Activated CD8-positive, alpha-beta memory T cell treated with anti-CD3 and anti-CD28 coated beads for 36 hours (primary cell): ENCODE results near the gene GPRIN3. TPM values are rescaled to one million over a fixed set of nuclear protein-coding genes. Genes with fewer than 3 reads are reported as not detected.

Source experiments
- CTCF ChIA-PET: fragments of 350-600 bp; sonication (Branson Sonifier 250); formaldehyde crosslinking; loops from one replicate; lab custom pipeline; 2021; ENCODE audit warnings: antibody characterized with exemption; lab: Charles Lee
- POLR2A ChIA-PET: fragments of 350-600 bp; sonication (Branson Sonifier 250); formaldehyde crosslinking; loops from one replicate; lab custom pipeline; 2021; ENCODE audit warnings: antibody characterized with exemption; lab: Charles Lee
- total RNA-seq, 2 experiments: library from RNA; stranded (reverse); gene quantifications; one replicate each; pipeline ENCODE4 v1.2.3, GENCODE V29; 2021

The GPRIN3 gene
- total RNA-seq, result 10 to 100 TPM; 18.8 to 19.0 TPM

DNA sequence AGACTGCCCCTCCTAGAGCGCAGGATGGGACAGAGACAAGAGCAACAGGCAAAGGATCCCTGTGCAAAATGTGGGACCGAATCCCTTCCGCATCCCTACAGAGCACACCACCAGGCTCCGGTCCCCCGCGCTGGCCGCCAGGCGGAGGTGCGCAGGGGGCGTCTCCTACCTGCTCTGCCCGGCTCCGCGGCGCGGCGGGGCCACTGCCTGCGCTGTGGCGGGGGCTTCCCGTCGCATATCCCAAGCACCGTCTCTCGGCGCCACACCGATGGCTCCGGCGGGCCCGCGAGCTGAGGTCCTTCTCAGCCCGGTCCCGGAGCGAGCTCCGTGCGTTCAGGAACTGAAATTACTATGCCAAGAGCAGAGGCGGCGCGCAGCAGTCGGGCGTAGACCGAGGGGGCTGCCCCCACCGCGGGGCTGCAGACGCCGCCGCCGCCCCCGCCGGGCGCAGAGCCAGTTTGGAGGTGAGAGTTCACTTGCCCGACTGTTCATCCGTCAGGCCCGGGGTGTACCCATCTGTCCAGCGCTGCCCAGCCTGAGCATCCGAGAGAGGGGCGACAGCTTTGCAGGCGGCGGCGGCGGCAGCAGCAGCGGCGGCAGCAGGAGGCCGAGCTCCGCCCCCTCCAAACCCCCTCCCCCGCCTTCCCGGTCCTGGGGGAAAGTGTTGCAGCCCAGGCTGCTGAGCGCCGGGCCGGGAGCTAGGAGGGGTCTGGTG, at the start of gene GPRIN3:
Gene GPRIN3, minus strand, starts transcription at position 355 of the 715 bp plus-strand sequence. CDS start 57,690 bp downstream, outside the sequence.
- CTCF ChIA-PET, result interaction anchor here (0.6 to 1.8 kb wide), 9 partner anchors 9 to 481 kb away, joined by 3 to 6 read pairs (median 3); no protein-coding TSS in a partner anchor

DNA sequence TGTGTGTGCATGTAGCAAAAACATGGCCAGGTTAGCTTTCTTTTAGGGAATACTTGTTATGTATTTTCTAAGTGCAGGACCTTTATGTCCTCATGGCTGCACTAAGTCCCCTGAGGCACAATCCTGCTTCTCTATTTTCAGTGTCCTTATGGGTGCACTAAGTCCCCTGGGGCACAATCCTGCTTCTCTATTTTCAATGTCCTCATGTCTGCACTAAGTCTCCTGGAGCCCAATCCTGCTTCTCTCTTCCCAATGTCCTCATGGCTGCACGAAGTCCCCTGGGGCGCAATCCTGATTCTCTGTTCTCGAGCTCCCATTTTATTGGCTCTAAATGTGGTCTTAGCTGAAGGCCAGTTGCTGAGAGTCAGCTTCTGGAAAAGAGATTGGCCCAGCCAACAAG, 49.7 kb upstream of the GPRIN3 start:
- ChIA-PET POLR2A (no interaction called here), CTCF (no interaction called here)

More for the DNA sequence above, at the start of gene GPRIN3:
- POLR2A ChIA-PET, result interaction anchor here (0.5 to 1.4 kb wide), 5 partner anchors 9 to 714 kb away, joined by 3 to 10 read pairs (median 4); no protein-coding TSS in a partner anchor

DNA sequence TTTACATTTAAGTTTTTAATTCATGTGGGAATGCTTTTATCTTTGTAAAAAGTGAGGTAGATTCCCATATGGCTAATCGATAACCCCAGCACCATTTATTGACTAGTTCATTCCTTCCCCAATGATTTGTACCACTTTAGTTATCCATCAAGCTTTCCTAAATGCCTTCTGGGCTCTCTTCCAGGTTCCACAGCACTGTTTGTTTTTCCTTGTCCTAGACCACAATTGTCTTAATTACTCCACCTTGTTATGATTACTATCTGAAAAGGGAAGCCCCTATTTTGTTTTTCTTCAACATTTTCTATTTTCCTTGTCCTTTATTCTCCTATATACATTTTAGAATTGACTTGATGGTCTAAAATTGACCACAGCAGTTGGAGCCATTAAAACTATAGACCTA, 48.5 kb upstream of the GPRIN3 start:
- CTCF ChIA-PET, result no interaction called here
- POLR2A ChIA-PET, result no interaction called here

DNA sequence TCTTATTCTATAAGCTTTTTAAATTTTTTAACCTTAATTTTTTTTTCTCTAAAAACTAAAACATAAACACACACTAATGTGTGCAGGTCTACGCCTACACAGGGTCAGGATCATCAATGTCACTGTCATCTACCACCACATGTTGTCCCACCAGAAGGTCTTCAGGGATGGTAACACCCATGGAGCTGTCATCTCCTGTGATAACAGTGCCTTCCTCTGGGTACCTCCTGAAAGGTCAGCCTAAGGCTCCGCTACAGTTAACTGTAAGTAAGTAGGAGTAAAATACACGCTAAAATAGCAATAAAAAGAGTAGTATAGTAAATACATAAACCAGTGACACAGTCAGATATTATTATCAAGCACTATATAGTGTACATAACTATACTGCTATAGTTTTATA, 45.9 kb upstream of the GPRIN3 start:
- ChIA-PET POLR2A (no interaction called here), CTCF (no interaction called here)

DNA sequence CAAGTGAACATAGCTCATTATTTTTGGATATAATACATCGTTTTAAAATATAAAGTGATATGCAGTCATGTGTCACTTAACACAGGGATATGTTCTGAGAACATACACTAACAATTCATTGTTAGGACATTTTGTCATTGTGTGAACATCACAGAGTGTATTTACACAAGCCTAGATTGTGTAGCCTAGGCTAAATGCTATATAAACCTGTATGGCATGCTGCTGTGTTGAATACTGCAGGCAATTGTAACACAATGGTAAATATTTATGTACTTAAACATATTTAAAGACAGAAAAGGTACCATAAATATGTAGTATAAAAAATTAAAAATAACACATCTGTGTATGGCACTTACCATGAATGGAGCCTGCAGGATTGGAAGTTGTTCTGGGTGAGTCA, 44.9 kb upstream of the GPRIN3 start:
- POLR2A ChIA-PET, result no interaction called here
- CTCF ChIA-PET, result no interaction called here

DNA sequence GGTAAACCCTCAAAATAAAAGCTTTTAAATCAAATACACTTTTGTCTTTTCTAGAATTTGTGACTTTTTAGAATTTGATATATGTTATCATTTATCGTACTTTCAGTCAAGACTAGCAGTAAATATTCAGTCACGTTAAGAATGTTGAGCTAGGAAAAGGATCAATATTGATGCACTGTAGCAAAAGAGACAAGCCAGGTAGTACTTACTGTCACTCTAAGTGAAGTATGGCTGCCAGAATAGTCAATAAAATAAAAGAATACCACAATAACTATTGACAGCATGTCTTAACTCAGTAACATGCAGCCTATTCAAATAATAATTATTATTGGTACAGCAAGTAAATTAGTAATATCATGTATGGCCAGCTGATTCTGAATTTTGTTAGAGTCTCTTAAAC, 43.6 kb upstream of the GPRIN3 start:
- ChIA-PET POLR2A (no interaction called here), CTCF (no interaction called here)

DNA sequence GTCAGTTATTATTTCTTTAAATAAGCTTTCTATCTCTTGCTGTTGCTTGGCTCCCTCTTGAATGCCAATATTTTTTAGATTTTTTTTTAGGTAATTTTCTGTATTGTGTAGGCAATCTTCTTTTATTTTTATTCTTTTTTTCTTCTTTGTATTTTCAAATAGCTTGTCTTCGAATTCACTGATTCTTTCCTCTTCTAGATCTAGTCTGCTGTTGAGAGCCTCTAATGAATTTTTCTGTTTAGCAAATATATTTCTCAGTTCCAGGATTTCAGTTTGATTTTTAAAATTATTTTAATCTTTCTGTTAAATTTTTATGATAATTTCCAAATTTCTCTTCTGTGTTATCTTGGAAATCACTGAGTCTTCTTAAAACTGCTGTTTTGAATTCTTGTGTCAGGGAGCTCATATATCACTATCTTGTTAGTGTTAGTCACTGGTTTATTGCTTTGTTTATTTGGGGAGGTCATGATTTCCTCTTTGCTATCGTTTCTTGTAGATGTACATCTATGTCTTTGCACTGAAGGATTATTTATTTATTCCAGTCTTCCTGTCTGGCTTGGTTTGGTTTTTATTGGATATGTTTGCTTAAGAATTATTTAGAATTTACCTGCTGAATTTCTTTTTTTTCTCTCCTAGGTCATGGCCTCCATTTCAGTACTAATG, 39.9 kb upstream of the GPRIN3 start:
- POLR2A ChIA-PET, result no interaction called here
- CTCF ChIA-PET, result no interaction called here

DNA sequence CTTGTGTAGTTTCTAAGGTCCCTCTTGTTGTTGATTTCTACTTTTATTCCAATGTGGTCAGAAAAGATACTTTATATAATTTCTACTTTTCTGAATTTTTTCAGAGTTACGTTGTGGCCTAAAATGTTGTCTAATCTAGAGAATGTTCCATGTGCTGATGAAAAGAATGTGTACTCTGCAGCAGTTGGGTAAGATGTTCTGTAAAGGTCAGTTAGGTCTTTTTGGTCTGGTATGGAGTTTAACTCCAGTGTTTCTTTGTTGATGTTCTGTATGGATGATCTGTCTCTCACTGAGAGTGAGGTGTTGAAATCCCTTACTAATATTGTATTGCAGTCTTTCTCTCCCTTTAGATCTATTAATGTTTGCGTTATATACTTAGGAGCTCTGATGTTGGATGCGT, 37.0 kb upstream of the GPRIN3 start:
- POLR2A ChIA-PET, result no interaction called here

DNA sequence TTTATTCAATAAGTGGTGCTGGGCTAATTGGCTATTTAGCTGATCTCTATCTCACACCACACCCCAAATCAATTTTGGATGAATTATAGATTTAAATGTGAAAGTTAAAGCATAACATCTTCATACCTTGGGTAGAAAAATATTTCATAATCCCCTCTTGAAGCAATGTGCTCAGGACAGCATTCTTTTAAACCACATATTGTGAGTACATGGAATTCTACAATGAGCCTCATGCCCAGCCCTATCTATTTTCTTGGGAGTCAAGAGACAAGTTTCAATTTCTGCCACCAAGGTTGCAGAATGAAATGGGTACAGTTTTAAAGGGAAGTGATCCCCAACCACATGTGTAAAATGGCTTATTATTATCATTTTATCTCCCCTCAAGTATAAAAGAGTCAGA, 30.6 kb upstream of the GPRIN3 start:
- ChIA-PET CTCF (no interaction called here), POLR2A (no interaction called here)

More for the DNA sequence above, 37.0 kb upstream of the GPRIN3 start:
- CTCF ChIA-PET, result no interaction called here

DNA sequence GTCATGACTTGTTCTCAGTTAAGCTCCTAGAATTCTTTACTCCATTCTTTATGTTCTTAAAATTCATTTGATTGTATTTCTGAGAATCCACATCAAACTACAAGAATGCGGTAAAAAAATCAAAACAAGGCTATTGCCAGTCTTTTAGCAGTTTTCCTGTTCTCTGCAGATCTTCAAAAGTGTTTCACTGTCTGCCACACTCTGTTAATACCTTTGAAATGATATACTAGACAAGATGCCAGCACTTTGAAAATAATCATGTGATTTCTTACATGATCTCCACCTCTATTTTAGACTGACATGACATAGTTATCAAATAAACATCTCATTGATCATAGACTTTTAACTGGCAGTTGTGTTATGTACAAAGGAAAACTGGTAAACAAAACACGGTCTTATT, 30.1 kb upstream of the GPRIN3 start:
- POLR2A ChIA-PET, result no interaction called here
- CTCF ChIA-PET, result no interaction called here

DNA sequence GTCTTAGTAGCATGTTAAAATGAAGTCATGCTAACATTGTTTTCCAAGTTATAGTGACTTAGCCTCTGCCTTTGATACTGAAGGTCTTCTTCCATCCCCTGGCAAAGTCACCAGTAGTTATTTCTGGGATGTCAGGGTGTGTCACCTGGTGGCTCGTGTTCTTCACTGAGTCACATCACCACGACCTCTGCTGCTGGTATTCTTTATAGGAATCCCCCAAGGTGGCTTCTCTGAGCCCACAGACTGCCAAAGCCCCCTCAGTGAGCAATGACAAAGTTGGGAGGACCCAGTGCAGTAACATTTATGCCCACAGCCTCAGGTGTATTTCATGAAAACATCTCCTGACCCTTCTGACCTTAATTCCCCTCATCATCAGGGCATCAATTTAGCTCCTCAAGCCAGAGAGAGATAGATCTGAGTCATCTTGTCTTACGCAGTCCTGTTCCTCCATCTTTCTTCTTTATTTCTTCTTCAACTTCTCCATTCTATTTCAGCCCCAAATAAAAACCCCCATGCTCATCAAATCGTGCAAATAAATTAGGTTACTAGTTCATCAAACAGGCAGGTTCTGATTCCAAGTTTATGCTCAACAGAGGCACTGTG, 29.3 kb upstream of the GPRIN3 start:
- POLR2A ChIA-PET, result no interaction called here
- CTCF ChIA-PET, result no interaction called here

DNA sequence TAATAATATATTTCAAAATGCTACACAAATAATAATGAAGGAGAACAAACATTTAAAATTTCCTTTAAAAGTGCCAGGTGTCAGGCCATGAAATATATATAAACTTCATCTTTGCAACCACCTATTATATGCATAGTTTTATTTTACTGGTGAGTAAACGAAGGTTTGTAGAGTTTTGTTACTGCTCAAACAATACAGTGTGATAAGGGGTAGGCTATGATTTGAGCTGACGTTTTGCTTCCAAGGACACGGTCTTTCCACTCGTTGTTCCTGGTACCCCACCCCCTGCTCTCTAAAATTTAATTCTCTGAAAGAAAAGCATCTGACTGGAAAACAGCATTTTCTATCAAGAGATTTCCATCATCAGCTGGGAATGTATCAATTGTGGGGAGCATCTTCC, 27.2 kb upstream of the GPRIN3 start:
- CTCF ChIA-PET, result no interaction called here
- POLR2A ChIA-PET, result no interaction called here

DNA sequence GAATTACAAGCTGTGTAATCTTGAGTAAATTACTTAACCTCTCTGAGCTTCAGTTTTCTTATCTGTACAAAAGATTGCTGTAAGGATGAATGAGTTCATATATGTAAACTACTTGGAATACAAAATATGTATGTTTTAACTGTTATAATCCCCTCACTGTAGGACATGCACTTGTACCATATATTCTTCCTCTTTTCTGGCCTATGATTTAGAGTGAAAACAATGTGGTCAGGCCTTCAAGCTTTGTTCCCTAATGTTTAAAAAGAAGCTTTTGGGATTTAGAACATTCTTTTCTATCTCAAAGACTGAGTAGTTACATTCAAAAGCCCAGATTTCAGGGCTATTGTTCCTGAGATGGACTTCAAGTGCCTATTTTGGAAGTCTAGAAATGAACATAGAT, 26.7 kb upstream of the GPRIN3 start:
- CTCF ChIA-PET, result no interaction called here

DNA sequence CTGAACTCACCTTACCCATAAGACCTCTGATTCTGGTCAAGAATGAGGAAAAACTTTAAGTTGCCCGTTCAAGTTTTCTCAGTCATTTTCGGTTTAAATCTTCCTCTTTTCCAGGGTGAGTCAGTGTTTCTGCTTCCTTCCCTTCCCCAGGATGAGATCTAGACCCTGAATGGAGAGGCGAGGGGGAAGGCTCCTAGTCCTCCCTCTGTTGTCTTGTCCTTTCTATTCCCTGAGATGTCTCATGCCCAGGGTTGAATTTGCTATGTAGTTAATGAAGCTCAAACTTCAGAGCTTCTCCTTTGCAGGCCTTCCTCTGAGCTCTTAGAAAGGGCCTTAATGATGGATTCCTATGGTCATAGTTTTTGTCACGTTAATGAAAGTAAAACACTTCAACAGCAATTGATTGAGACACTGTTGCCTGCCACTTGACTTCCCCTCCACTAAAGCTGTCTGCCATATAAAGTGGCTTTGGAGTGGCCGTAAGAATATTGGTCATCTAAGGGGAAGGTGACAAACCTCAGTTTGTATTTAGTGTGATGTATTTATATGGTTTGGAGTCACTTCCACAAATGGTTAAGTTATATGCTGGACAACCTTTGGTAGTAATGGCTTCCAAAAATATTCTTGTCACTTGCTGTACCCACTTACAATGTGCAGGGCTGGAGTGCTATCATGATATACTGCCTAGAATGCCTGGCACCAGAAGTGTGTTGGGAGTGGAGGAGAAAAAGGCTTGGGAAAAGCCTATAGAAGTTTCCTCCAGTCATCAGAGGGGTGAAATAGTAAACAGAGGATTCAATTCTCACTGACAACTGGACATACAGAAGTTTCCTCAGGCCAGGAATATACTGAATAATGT, 24.3 kb upstream of the GPRIN3 start:
- ChIA-PET CTCF (no interaction called here), POLR2A (no interaction called here)

More for the DNA sequence above, 26.7 kb upstream of the GPRIN3 start:
- POLR2A ChIA-PET, result no interaction called here

DNA sequence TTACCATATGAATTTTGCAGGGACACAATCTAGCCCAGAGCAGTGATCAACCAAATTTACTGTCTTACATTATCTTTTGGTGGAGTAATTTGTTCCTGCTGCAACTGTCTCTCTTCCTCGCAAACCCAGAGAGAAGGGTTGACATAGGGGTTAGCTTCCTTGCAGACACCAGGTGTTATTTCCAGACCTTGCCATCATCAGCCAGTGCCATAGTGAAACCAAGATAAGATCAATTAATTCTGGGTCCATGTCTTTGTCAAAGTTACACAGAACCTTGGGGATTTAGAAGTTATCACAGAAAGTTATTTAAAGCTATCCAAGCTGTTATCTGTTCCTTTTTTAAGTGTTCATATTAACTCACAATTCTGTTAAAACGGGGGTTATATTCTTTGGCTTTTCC, 23.6 kb upstream of the GPRIN3 start:
- POLR2A ChIA-PET, result no interaction called here

DNA sequence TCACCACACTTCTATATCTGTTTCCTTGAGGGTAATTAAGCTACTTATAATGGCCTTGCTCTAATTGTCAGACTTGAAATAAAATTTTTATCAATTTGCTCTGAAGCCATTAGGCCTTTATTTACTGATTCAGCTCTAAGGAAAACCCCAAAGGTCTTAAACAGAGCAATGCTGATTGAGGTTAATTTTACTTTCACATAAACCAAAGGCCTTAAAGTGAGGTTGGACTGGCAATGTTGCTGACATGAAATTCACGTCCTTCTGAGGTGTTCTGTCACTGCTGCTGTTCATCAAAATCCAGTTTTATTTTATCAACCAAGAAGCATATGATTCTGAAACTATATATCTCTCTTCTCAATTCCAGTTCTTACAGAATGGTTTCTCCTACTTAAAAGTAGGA, 21.7 kb upstream of the GPRIN3 start:
- POLR2A ChIA-PET, result no interaction called here
- CTCF ChIA-PET, result no interaction called here

More for the DNA sequence above, 23.6 kb upstream of the GPRIN3 start:
- CTCF ChIA-PET, result no interaction called here

DNA sequence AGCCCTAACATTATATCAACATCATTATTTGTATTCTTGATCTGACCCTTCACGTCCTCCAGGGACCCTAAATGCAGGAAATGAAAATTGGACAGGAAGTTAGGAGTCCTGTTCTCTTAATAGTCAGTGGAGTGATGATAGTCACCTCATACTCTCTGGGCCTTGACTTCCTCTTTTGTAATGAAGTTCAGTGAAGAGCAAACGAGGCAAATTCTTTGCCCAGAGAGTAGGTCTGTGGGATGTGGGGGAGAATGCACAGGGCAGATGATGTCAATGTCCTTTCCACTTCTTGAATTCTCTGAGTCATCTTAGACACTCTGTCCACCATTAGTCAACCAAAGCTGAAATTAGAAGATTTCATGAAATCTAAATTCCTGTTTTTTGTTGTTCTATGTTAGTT, 17.1 kb upstream of the GPRIN3 start:
- CTCF ChIA-PET, result no interaction called here

DNA sequence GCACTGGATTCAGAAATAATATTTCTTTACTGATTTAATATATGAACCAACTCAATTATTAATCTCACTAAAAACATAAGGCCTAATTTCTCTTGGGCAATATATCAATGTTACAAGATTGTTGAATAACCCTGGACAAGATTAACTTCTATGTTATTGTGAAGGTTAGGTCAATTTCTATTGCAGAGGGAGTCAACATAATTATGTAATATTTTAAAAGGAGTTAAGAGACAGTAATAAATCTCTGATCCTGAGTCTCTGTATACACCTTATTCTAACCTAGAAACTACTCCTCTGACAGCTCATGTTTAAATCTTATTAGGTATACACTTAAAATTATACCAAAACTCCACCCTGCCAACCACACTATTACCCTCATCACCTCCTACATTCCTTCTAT, 15.1 kb upstream of the GPRIN3 start:
- POLR2A ChIA-PET, result no interaction called here
- CTCF ChIA-PET, result no interaction called here

More for the DNA sequence above, 17.1 kb upstream of the GPRIN3 start:
- POLR2A ChIA-PET, result no interaction called here

DNA sequence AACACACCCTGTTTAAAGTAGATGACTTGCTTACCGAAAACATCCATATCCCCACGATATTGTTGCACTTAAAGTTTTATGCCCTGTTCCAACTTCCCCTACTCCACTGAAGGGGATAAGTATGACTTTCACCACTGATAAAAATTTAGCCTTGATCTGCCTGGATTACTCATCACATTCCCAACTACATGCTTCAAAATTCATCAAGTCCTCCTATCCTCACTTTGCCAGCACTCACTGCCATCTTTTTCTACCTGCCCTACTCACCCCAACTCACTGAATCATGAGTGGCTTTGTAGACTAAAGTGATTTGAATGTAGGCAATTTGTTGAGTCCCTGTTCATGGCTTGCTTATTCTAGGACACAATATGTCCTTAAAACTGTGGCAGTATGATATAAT, 12.2 kb upstream of the GPRIN3 start:
- CTCF ChIA-PET, result no interaction called here
- POLR2A ChIA-PET, result interaction anchor here (1.0 kb wide), 1 partner anchor 35 kb away, joined by 4 read pairs; no protein-coding TSS in a partner anchor
